Keratinocyte (primary cell): ENCODE data around the gene ERMAP.

ENCODE experiments used
- EZH2 ChIP-seq: IDR thresholded peaks from one replicate; pipeline ENCODE4 v1.6.1; 2012; ENCODE audit warnings: inconsistent platforms, mild to moderate bottlenecking, low read length, moderate library complexity
- TF ChIP-seq, protein P1 (sequence below), 3 experiments: IDR thresholded peaks in 1 of 3; conservative IDR thresholded peaks in 1 of 3; optimal IDR thresholded peaks in 1 of 3; 2 replicates in 2 of 3; 3 replicates in 1 of 3; pipeline versions ENCODE3 to v1.5.1; 2011; ENCODE audit warnings: low read length in 3 of 3, mild to moderate bottlenecking in 3 of 3, moderate library complexity in 2 of 3, control low read depth in 1 of 3, inconsistent platforms in 1 of 3; ENCODE audit not compliant: insufficient read depth in 2 of 3; ENCODE audit errors: extremely low read depth in 1 of 3

DNA sequence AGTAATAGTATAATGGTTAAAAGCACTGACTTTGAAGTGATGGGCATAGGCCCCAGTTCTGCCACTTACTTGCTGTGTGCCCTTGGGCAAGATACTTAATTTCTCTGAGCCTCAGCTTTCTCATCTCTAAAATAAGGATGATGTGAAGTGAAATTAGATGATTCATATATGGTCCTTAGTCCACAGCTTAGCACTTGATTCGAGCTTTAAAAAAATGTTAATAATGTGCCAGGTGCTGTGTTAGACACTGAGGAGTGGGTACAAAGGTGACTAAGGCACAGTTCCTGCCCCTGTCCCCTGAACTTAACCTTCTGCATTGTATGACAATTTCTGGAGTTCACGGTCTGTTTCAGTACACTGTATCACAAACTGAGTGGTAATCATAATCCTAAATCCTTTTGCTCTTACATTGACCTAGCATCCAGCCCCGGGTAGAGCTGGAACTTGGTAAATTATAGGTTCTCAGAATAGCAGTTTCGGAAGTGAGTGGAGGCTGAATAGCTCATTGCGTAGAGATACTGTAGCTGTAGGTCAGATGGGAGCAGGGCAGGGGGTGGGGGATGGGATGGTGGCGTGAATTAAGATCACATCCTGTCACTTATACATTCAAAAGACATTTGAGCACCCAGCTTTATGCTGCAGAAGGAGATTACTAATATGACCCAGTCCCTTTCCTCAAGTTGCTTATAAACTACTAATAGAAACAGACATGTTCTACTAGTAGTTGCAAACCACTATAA, 31.0 kb downstream of the ERMAP start:
- TF ChIP-seq, protein P1, sequence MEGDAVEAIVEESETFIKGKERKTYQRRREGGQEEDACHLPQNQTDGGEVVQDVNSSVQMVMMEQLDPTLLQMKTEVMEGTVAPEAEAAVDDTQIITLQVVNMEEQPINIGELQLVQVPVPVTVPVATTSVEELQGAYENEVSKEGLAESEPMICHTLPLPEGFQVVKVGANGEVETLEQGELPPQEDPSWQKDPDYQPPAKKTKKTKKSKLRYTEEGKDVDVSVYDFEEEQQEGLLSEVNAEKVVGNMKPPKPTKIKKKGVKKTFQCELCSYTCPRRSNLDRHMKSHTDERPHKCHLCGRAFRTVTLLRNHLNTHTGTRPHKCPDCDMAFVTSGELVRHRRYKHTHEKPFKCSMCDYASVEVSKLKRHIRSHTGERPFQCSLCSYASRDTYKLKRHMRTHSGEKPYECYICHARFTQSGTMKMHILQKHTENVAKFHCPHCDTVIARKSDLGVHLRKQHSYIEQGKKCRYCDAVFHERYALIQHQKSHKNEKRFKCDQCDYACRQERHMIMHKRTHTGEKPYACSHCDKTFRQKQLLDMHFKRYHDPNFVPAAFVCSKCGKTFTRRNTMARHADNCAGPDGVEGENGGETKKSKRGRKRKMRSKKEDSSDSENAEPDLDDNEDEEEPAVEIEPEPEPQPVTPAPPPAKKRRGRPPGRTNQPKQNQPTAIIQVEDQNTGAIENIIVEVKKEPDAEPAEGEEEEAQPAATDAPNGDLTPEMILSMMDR (optimal IDR thresholded peaks at IDR 0.05 in 1 of 3, IDR thresholded peaks at IDR 0.05 in 1 of 3, conservative IDR thresholded peaks at IDR 0.05 in 1 of 3; ENCODE audit: extremely low read depth in 1 of 3, insufficient read depth in 2 of 3, low read length in 3 of 3): no peak
- no peak for TF ChIP-seq EZH2
